Brain pericyte (primary cell): ENCODE results near the gene DLG1.

Experiments used
- DNase-seq: peaks from one replicate; pipeline ENCODE4 v3.0.0-alpha.2; 2012; ENCODE audit warnings: low read depth, low spot score

DLG1 gene

GRCh38 chr3:197030379-197031314, 267.8 kb downstream of the DLG1 start:
- no peak for DNase-seq

GRCh38 chr3:197029511-197030167, 268.8 kb downstream of the DLG1 start, which contains the start of gene MELTF:
TSS of gene MELTF (minus strand) at chr3:197029817. CDS start at chr3:197029702, 115 bp downstream.
- no peak for DNase-seq

- no peak for DNase-seq
Observed at GRCh38 chr3:197028728-197029510, 269.5 kb downstream of the DLG1 start.

- DNase-seq: no peak
Observed at GRCh38 chr3:197027896-197028727, 270.3 kb downstream of the DLG1 start.

- DNase-seq: no peak
Observed at GRCh38 chr3:197027151-197027895, 271.1 kb downstream of the DLG1 start.

- DNase-seq: no peak
Observed at GRCh38 chr3:197026481-197026866, 271.9 kb downstream of the DLG1 start.

- no peak for DNase-seq
Observed at GRCh38 chr3:197025736-197026480, 272.5 kb downstream of the DLG1 start.

GRCh38 chr3:197024881-197025735, 273.3 kb downstream of the DLG1 start:
- no peak for DNase-seq

- no peak for DNase-seq
Observed at GRCh38 chr3:197023998-197024651, 274.3 kb downstream of the DLG1 start.

GRCh38 chr3:197023241-197023997, 275.0 kb downstream of the DLG1 start:
- no peak for DNase-seq

- no peak for DNase-seq
Observed at GRCh38 chr3:197022405-197023231, 275.8 kb downstream of the DLG1 start.

GRCh38 chr3:197021729-197022404, 276.5 kb downstream of the DLG1 start:
- no peak for DNase-seq

GRCh38 chr3:197021231-197021630, 277.2 kb downstream of the DLG1 start:
- no peak for DNase-seq

- no peak for DNase-seq
Observed at GRCh38 chr3:197019535-197019934, 278.9 kb downstream of the DLG1 start.

GRCh38 chr3:197019021-197019420, 279.4 kb downstream of the DLG1 start:
- no peak for DNase-seq

- DNase-seq: no peak
Observed at GRCh38 chr3:197017003-197017402, 281.4 kb downstream of the DLG1 start.
